A549 (cell line): ENCODE measurements around the gene PTPRH. TPM values are rescaled to one million over a fixed set of nuclear protein-coding genes. Genes with fewer than 3 reads are reported as not detected.

Experiments
- ATAC-seq, 2 experiments: fragments of 200-7000 bp in 1 of 2; fragments of >200 bp in 1 of 2; cut with Nextera tagmentation in 1 of 2; cut with Tn5 transposase in 1 of 2; 3 replicates each; pipeline versions ENCODE4 v1.8.0 to v1.9.1; 2018 to 2020; ENCODE audit warnings: mild to moderate bottlenecking in 1 of 2, moderate library complexity in 1 of 2
- CTCF ChIA-PET: fragments of 300-600 bp; sonication (Branson Sonifier 250); formaldehyde crosslinking; extraction: SDS; loops from one replicate; lab custom pipeline; 2021; ENCODE audit warnings: antibody characterized with exemption, inconsistent platforms; lab: Yijun Ruan, JAX
- POLR2A ChIA-PET: fragments of 350-600 bp; formaldehyde crosslinking; extraction: SDS; loops from one replicate; lab custom pipeline; 2021; ENCODE audit warnings: antibody characterized with exemption, inconsistent platforms; lab: Yijun Ruan, JAX
- DNase-seq, 2 experiments: peaks; one replicate each; pipeline versions ENCODE4 v3.0.0 to v3.0.0-alpha.2; 2011 to 2016; ENCODE audit warnings: low read depth in 1 of 2, low spot score in 1 of 2
- FAIRE-seq: peaks from 2 replicates; lab custom pipeline; 2011; peaks lifted over from hg19 to GRCh38; lab: Jason Lieb, UNC
- H3K27ac ChIP-seq, 2 experiments: fragments of >200 bp; sonication (Bioruptor Twin); formaldehyde crosslinking; 3 replicates each; pipeline ENCODE4 v1.5.1; 2016 to 2017
- H3K4me1 ChIP-seq: fragments of >200 bp; sonication (Bioruptor Twin); formaldehyde crosslinking; 3 replicates; pipeline ENCODE4 v1.6.1; 2016
- H3K4me2 ChIP-seq: fragments of >200 bp; sonication (Bioruptor Twin); formaldehyde crosslinking; 3 replicates; pipeline ENCODE4 v1.6.1; 2016
- H3K4me3 ChIP-seq: fragments of >200 bp; sonication (Bioruptor Twin); formaldehyde crosslinking; 3 replicates; pipeline ENCODE4 v1.5.1; 2016
- H3K9me3 ChIP-seq: fragments of >200 bp; sonication (Bioruptor Twin); formaldehyde crosslinking; 3 replicates; pipeline ENCODE4 v1.6.1; 2016
- BCL3 ChIP-seq: fragments of >200 bp; sonication (Bioruptor Twin); formaldehyde crosslinking; IDR thresholded peaks from 3 replicates; pipeline ENCODE4 v1.6.1; 2016
- CBX8 ChIP-seq: fragments of 200-600 bp; sonication (generic); IDR thresholded peaks from 2 replicates; pipeline ENCODE4 v1.6.1; 2016
- CHD2 ChIP-seq: fragments of 150-350 bp; IDR thresholded peaks from 2 replicates; pipeline ENCODE4 v1.6.1; 2014; ENCODE audit warnings: low read length; ENCODE audit not compliant: partially characterized antibody
- CHD4 ChIP-seq: fragments of 200-600 bp; sonication (generic); IDR thresholded peaks from 2 replicates; pipeline ENCODE4 v1.6.1; 2016; ENCODE audit warnings: antibody characterized with exemption, mild to moderate bottlenecking, borderline replicate concordance
- E2F6 ChIP-seq: IDR thresholded peaks from 2 replicates; pipeline ENCODE4 v1.6.1; 2012; ENCODE audit warnings: low read depth, borderline replicate concordance
- EP300 ChIP-seq, 2 experiments: fragments of >200 bp; sonication (Bioruptor Twin); formaldehyde crosslinking; IDR thresholded peaks; 2 replicates in 1 of 2; 3 replicates in 1 of 2; pipeline ENCODE4 v1.6.1; 2016 to 2017
- ESRRA ChIP-seq: fragments of 150-350 bp; IDR thresholded peaks from 2 replicates; pipeline ENCODE4 v1.6.1; 2014; ENCODE audit warnings: mild to moderate bottlenecking, low read length, borderline replicate concordance
- GATA3 ChIP-seq: IDR thresholded peaks from 2 replicates; pipeline ENCODE4 v1.6.1; 2012; ENCODE audit warnings: borderline replicate concordance
- HDAC2 ChIP-seq: fragments of 200-600 bp; sonication (generic); IDR thresholded peaks from 2 replicates; pipeline ENCODE4 v1.6.1; 2016
- HES2 ChIP-seq: fragments of >200 bp; sonication (Bioruptor Twin); formaldehyde crosslinking; IDR thresholded peaks from 2 replicates; pipeline ENCODE4 v1.6.1; 2016
- HOXA7 ChIP-seq: fragments of 250-450 bp; sonication (Bioruptor Pico); IDR thresholded peaks from 2 replicates; pipeline ENCODE4 v1.5.0; 2020; ENCODE audit warnings: mild to moderate bottlenecking, moderate library complexity
- KDM1A ChIP-seq: fragments of 200-600 bp; sonication (generic); IDR thresholded peaks from 2 replicates; pipeline ENCODE4 v1.6.1; 2016; ENCODE audit warnings: low read depth, mild to moderate bottlenecking
- NFE2L2 ChIP-seq: fragments of 150-350 bp; conservative IDR thresholded peaks from 2 replicates; pipeline ENCODE4 v1.6.1; 2014; ENCODE audit warnings: low read length
- NR3C1 ChIP-seq: fragments of >200 bp; sonication (Bioruptor Twin); formaldehyde crosslinking; IDR thresholded peaks from 3 replicates; pipeline ENCODE4 v1.6.1; 2017
- PHF8 ChIP-seq: fragments of 200-600 bp; sonication (generic); IDR thresholded peaks from 2 replicates; pipeline ENCODE4 v1.6.1; 2016; ENCODE audit warnings: low read depth, mild to moderate bottlenecking, antibody characterized with exemption, moderate library complexity, borderline replicate concordance
- REST ChIP-seq: fragments of 200-600 bp; sonication (generic); IDR thresholded peaks from 2 replicates; pipeline ENCODE4 v1.6.1; 2016; ENCODE audit warnings: antibody characterized with exemption, mild to moderate bottlenecking, moderate library complexity
- RNF2 ChIP-seq: fragments of 200-600 bp; sonication (generic); IDR thresholded peaks from 2 replicates; pipeline ENCODE4 v1.6.1; 2016; ENCODE audit warnings: low read depth, mild to moderate bottlenecking, antibody characterized with exemption, moderate library complexity, borderline replicate concordance
- TFCP2L1 ChIP-seq: fragments of 250-450 bp; sonication (Bioruptor Pico); IDR thresholded peaks from 2 replicates; pipeline ENCODE4 v1.5.0; 2021; ENCODE audit warnings: mild to moderate bottlenecking
- USF2 ChIP-seq: fragments of 450-650 bp; IDR thresholded peaks from 2 replicates; pipeline ENCODE4 v1.6.1; 2014; ENCODE audit warnings: antibody characterized with exemption
- ZC3H11A ChIP-seq: fragments of 450-650 bp; IDR thresholded peaks from 2 replicates; pipeline ENCODE4 v1.6.1; 2014; ENCODE audit warnings: antibody characterized with exemption, mild to moderate bottlenecking
- WGBS: methylation state at CpG from one replicate; pipeline ENCODE4 v1.1.6; 2017; ENCODE audit errors: missing lambda C conversion rate; 5-methylcytosine and 5-hydroxymethylcytosine counted together
- polyA plus RNA-seq, 4 experiments: library from polyadenylated mRNA; depleted of rRNA in 3 of 4; stranded (reverse); fragments of >200 nt; fragmentation: RNase III in 1 of 4; extraction: RNeasy Plus Mini Kit Qiagen cat#74134 plus additional on column Dnase treatment in 1 of 4; gene quantifications; 2 replicates in 3 of 4; 3 replicates in 1 of 4; pipeline ENCODE4 v1.2.3, GENCODE V29; 2011 to 2017

The PTPRH gene
- polyA plus RNA-seq, 2 of the 4 experiments (the other 2 are of a cell fraction), result 1.6 to 4.2 TPM

- ChIA-PET CTCF (interaction anchor here (1.0 to 4.5 kb wide), 11 partner anchors 14 to 442 kb away, joined by 3 to 123 read pairs (median 13); partner anchors contain the start of genes PPP6R1, SYT5 and TNNT1), POLR2A (interaction anchor here (1.5 kb wide), 1 partner anchor 15 kb away, joined by 7 read pairs; no protein-coding TSS in a partner anchor)
- DNase-seq, result no peak
- peaks cover 27% of the 10 kb centered on the region for H3K4me1 ChIP-seq
- no peak overlapping the region for H3K4me2 ChIP-seq
- 86% methylated on average over 61 of the region's 61 CpGs for WGBS
- H3K27ac ChIP-seq, result no peak overlapping the region
- TF ChIP-seq ZC3H11A (no peak), GATA3 (no peak), KDM1A (no peak), CBX8 (no peak), CHD2 (no peak), BCL3 (no peak), PHF8 (no peak), HDAC2 (no peak), TFCP2L1 (CRISPR knock-in tag) (no peak), REST (no peak), EP300 (IDR thresholded peaks at IDR 0.05) (no peak), E2F6 (no peak), HOXA7 (CRISPR knock-in tag) (no peak), NR3C1 (no peak), NFE2L2 (no peak), ESRRA (no peak), USF2 (no peak), RNF2 (no peak), HES2 (no peak), CHD4 (no peak)
- FAIRE-seq, result no peak
- no peak for ATAC-seq
- no peaks in the 10 kb centered on the region for H3K9me3 ChIP-seq
- H3K4me3 ChIP-seq, result no peak overlapping the region
These were observed 47.6 kb downstream of the PTPRH start for GRCh38 chr19:55161571-55162322.
